GM06990 (cell line): Measurements from ENCODE around the gene MED12.

Source experiments
- DNase-seq: peaks from one replicate; pipeline ENCODE4 v3.0.0-alpha.2; 2011; ENCODE audit not compliant: insufficient read length; ENCODE audit errors: extremely low read depth
- H3K27me3 ChIP-seq: replicated peaks from 2 replicates; pipeline ENCODE4 v1.6.0; 2011; ENCODE audit warnings: low read length; ENCODE audit not compliant: control insufficient read depth, insufficient read depth
- H3K36me3 ChIP-seq: 2 replicates; pipeline ENCODE4 v1.5.1; 2011; ENCODE audit warnings: low read length; ENCODE audit not compliant: control insufficient read depth, insufficient read depth
- H3K4me3 ChIP-seq: replicated peaks from 2 replicates; pipeline ENCODE4 v1.5.1; 2011; ENCODE audit warnings: low read depth, mild to moderate bottlenecking, control low read depth, low read length
- TF ChIP-seq, protein P1 (sequence below): IDR thresholded peaks from 2 replicates; pipeline ENCODE4 v1.5.1; 2011; ENCODE audit warnings: low read length, control low read depth, mild to moderate bottlenecking, inconsistent platforms; ENCODE audit not compliant: insufficient read depth, poor library complexity, severe bottlenecking

Gene MED12

DNA sequence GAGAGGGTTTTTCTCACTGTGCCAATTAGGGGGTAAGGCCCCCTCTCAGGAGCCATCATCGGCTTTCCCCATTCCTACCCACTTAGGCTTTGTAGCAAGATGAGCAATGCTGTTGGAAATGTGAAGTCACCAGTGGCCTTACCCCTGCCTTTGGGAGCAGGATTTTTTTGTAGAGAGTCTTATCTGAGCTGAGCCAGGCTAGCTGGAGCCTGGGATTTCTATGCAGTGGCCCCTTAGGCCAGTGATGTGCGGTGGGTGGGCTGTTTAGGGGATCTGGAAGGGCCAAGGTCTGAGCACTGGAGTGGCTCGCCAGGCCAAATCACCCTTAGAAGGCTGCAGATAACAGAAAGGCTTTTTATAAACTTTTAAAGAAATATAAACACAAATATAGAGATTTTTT is 16.1 kb upstream of the MED12 start:
- H3K4me3 ChIP-seq, result no peak overlapping the region
- no peak for DNase-seq
- H3K27me3 ChIP-seq, result no peaks in the 10 kb centered on the region; the same call in 1 of the 2 replicates
- TF ChIP-seq, protein P1, sequence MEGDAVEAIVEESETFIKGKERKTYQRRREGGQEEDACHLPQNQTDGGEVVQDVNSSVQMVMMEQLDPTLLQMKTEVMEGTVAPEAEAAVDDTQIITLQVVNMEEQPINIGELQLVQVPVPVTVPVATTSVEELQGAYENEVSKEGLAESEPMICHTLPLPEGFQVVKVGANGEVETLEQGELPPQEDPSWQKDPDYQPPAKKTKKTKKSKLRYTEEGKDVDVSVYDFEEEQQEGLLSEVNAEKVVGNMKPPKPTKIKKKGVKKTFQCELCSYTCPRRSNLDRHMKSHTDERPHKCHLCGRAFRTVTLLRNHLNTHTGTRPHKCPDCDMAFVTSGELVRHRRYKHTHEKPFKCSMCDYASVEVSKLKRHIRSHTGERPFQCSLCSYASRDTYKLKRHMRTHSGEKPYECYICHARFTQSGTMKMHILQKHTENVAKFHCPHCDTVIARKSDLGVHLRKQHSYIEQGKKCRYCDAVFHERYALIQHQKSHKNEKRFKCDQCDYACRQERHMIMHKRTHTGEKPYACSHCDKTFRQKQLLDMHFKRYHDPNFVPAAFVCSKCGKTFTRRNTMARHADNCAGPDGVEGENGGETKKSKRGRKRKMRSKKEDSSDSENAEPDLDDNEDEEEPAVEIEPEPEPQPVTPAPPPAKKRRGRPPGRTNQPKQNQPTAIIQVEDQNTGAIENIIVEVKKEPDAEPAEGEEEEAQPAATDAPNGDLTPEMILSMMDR, result no peak
- 0 out of 2 replicates have a peak, but pooled peaks cover 1% of the 10 kb centered on the region for H3K36me3 ChIP-seq

GRCh38 chrX:71103110-71103983 is 15.0 kb upstream of the MED12 start:
- Histone ChIP-seq H3K36me3 (peaks cover 4% of the 10 kb centered on the region), H3K4me3 (no peak overlapping the region), H3K27me3 (no peaks in the 10 kb centered on the region; the same call in 1 of the 2 replicates)
- TF ChIP-seq, protein P1, result no peak
- DNase-seq, result peak; percentile 57

DNA sequence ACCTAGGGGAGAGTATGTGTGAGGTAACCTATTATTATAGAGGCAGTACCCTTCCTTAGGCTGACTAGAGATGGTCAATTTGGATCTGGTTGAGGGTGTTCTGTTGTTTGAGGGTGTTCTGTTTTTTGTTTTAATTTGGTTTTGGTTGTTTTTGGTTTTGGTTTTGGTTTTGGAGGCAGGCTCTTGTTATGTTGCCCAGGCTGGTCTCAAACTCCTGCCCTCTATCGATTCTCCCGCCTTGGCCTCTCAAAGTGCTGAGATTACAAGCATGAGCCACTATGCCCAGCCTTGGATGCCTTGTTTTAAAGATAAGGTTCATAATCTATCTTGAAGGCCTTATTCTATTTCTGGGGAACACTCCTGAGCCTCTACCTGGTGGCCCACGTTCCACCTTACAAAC is 12.8 kb upstream of the MED12 start:
- peaks cover 12% of the 10 kb centered on the region for H3K36me3 ChIP-seq
- DNase-seq, result no peak
- TF ChIP-seq, protein P1, result no peak
- H3K4me3 ChIP-seq, result no peak overlapping the region
- no peaks in the 10 kb centered on the region for H3K27me3 ChIP-seq

DNA sequence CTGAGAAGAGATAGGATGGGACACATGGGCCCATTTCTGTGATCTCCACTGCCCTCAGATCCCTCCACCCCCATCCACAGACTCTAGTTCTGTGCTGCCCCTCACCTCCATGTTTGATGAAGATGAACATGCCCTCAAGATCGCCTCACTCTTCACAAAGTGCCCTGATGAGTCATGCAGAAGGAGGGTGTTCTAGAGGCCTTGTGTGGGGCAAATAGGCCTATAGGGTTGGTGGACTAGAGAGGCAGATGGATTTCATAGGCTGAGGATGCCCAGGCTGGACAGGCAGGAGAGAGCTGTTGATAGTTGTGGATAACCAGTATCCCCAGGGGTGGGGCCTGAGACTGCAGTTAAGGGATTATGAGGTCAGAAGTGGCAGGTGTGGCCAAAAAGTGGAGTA is 12.0 kb upstream of the MED12 start, which contains the start of gene CXorf65:
Gene CXorf65, minus strand, starts transcription at position 314 of the 400 bp plus-strand sequence. Its CDS starts 184 bp downstream, at position 130.
- no peaks in the 10 kb centered on the region for H3K27me3 ChIP-seq
- peaks cover 12% of the 10 kb centered on the region for H3K36me3 ChIP-seq
- H3K4me3 ChIP-seq, result no peak within 1 kb of the TSS
- TF ChIP-seq, protein P1, result no peak
- DNase-seq, result no peak

- Histone ChIP-seq H3K36me3 (peaks cover 12% of the 10 kb centered on the region), H3K27me3 (no peaks in the 10 kb centered on the region), H3K4me3 (no peak overlapping the region)
- DNase-seq, result no peak
- TF ChIP-seq, protein P1, result no peak
Observed at GRCh38 chrX:71107245-71107644, 11.2 kb upstream of the MED12 start.
